ENCODE data around the gene RABGAP1L. TPM values are rescaled to one million over a fixed set of nuclear protein-coding genes. Genes with fewer than 3 reads are reported as not detected.

Gene RABGAP1L
- total RNA-seq, 2 donors from 2014 or later: 51.4 to 124 TPM

DNA sequence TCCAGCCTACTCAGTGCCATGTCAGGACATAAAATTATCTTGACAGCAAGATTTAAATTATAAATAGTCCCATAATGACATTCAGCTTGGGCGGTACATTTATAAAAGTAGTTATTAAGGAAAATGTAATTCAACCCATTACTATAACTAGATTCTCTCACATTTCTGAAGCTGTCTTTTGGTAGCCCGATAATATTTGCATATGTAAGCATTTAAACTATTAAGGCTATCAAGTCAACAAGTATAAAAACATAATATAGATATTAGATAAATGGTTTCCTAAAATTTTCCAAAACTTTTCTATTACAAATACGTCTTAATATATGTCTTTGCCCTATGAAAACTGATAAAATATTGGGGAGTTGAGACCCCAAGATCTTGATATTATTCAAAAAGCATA lies 266.8 kb downstream of the RABGAP1L start:
- no peaks in the 10 kb centered on the region for H3K27me3 ChIP-seq
- 89 to 94% methylated on average over 3 of the region's 3 CpGs for WGBS, 2 donors
- DNase-seq (no peak), ATAC-seq (no peak)
- intact Hi-C loops (cut with DNase I): no loop called here
- H3K36me3 ChIP-seq (replicated peaks in 1 of 2; ENCODE audit: insufficient read depth in 1 of 2, low read depth in 2 of 2): no peaks in the 10 kb centered on the region
- no peak overlapping the region for H3K4me3 ChIP-seq
- no peaks in the 10 kb centered on the region for H3K4me1 ChIP-seq
- no peak overlapping the region for H3K27ac ChIP-seq
- no peaks in the 10 kb centered on the region for H3K9me3 ChIP-seq
- TF ChIP-seq POLR2A (IDR thresholded peaks at IDR 0.05): no peak
- TF ChIP-seq, protein P1, sequence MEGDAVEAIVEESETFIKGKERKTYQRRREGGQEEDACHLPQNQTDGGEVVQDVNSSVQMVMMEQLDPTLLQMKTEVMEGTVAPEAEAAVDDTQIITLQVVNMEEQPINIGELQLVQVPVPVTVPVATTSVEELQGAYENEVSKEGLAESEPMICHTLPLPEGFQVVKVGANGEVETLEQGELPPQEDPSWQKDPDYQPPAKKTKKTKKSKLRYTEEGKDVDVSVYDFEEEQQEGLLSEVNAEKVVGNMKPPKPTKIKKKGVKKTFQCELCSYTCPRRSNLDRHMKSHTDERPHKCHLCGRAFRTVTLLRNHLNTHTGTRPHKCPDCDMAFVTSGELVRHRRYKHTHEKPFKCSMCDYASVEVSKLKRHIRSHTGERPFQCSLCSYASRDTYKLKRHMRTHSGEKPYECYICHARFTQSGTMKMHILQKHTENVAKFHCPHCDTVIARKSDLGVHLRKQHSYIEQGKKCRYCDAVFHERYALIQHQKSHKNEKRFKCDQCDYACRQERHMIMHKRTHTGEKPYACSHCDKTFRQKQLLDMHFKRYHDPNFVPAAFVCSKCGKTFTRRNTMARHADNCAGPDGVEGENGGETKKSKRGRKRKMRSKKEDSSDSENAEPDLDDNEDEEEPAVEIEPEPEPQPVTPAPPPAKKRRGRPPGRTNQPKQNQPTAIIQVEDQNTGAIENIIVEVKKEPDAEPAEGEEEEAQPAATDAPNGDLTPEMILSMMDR (IDR thresholded peaks at IDR 0.05): no peak

DNA sequence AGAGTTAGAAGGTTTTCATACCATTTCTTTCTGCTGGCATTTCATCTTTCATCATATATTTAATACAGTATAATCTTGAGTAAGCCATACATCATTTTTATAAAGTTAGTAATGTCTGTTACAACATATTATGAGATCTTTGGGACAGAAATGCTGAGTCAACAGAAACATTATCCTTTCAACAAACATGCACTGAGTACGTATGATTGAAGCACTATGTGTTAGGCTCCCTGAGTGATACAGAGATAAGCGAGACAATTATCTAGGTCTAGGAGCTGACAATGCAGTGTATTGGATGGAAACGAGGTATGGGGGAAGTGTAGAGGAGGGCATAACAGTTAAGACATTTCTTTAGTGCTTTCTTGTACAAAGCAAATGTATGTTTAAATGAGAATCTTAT lies 268.7 kb downstream of the RABGAP1L start:
- H3K27me3 ChIP-seq: no peaks in the 10 kb centered on the region
- intact Hi-C loops (cut with DNase I): no loop called here
- no peak for TF ChIP-seq POLR2A (IDR thresholded peaks at IDR 0.05)
- TF ChIP-seq, protein P1 (IDR thresholded peaks at IDR 0.05): no peak
- ATAC-seq (no peak), DNase-seq (no peak)
- no peak overlapping the region for H3K4me3 ChIP-seq
- 45 to 58% methylated on average over 3 of the region's 3 CpGs for WGBS, 2 donors
- no peaks in the 10 kb centered on the region for H3K4me1 ChIP-seq
- H3K36me3 ChIP-seq (replicated peaks in 1 of 2; ENCODE audit: insufficient read depth in 1 of 2, low read depth in 2 of 2): no peaks in the 10 kb centered on the region
- no peaks in the 10 kb centered on the region for H3K9me3 ChIP-seq
- no peak overlapping the region for H3K27ac ChIP-seq

DNA sequence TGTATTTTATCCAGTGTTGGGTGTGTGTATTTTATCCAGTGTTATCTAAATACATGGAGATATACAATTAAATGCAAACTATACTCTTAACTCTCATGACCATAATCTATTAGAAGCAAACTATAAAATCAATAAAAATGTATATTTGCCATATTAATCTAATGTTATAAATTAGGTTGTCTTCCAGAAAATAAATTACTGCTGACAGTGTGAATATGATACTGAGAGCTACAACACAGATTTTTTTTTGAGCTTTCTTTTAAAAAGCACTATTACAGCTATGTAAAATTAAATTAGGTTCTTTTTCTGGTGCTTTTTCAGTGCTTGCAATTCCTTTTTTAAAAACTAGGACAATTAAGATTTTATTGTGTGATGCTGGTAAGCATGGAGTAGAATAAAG lies 269.4 kb downstream of the RABGAP1L start:
- DNase-seq: no peak
- Histone ChIP-seq H3K36me3 (replicated peaks in 1 of 2; ENCODE audit: insufficient read depth in 1 of 2, low read depth in 2 of 2) (no peaks in the 10 kb centered on the region), H3K4me3 (no peak overlapping the region), H3K27me3 (no peaks in the 10 kb centered on the region), H3K27ac (no peak overlapping the region), H3K4me1 (no peaks in the 10 kb centered on the region), H3K9me3 (no peaks in the 10 kb centered on the region)
- ATAC-seq: no peak
- intact Hi-C loops (cut with DNase I): no loop called here
- TF ChIP-seq, protein P1 (IDR thresholded peaks at IDR 0.05): no peak
- no peak for TF ChIP-seq POLR2A (IDR thresholded peaks at IDR 0.05)

DNA sequence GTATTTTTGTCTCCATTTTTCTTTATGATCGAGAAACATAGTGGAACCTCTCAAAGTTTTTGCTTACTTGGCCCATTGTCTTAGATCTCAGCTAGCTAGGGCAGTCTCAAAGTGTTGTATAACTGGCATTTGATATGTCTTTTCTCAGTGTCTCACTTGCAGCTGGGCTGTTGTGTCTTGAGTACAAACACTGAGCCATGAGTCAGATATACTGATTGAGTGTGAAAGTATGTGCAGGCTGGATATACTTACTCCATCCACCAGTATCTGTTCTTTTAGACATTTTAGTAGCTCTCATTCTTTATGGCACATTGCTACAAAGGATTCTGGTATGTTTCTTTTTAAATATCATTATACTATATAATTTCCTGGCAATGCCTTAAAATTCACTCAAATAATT lies 274.1 kb downstream of the RABGAP1L start:
- no peaks in the 10 kb centered on the region for H3K9me3 ChIP-seq
- WGBS, 2 donors: 86 to 100% methylated on average over 1 of the region's 1 CpG
- no peaks in the 10 kb centered on the region for H3K27me3 ChIP-seq
- no peaks in the 10 kb centered on the region for H3K4me1 ChIP-seq
- no peak overlapping the region for H3K4me3 ChIP-seq
- H3K36me3 ChIP-seq (replicated peaks in 1 of 2; ENCODE audit: insufficient read depth in 1 of 2, low read depth in 2 of 2): no peaks in the 10 kb centered on the region
- no peak overlapping the region for H3K27ac ChIP-seq
- ATAC-seq (no peak), DNase-seq (no peak)
- intact Hi-C loops (cut with DNase I): no loop called here
- TF ChIP-seq, protein P1 (IDR thresholded peaks at IDR 0.05): no peak
- TF ChIP-seq POLR2A (IDR thresholded peaks at IDR 0.05): no peak

DNA sequence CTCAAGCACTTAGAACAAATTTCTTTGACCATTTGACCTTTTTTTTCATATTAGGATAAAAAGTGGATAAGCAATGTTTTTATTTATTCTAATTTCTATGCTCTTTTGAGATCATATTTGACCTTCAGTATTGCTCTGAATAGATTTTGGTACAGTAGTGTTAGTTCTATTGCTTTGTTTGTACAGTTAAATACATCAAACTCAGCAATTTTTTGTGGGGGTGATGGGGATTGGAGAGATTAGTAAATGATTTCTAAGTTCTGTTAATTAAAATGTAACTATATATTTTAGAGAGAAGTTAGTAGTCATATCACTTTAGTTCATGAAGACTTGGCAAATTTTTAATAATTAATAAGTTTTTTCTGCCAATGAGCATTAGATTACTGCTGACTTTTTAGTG lies 286.0 kb downstream of the RABGAP1L start:
- ATAC-seq (no peak), DNase-seq (no peak)
- Histone ChIP-seq H3K27me3 (no peaks in the 10 kb centered on the region), H3K4me3 (no peak overlapping the region), H3K36me3 (replicated peaks in 1 of 2; ENCODE audit: insufficient read depth in 1 of 2, low read depth in 2 of 2) (no peaks in the 10 kb centered on the region), H3K27ac (no peak overlapping the region), H3K4me1 (no peaks in the 10 kb centered on the region), H3K9me3 (no peaks in the 10 kb centered on the region)
- TF ChIP-seq, protein P1 (IDR thresholded peaks at IDR 0.05): no peak
- no peak for TF ChIP-seq POLR2A (IDR thresholded peaks at IDR 0.05)
- intact Hi-C loops (cut with DNase I): no loop called here

Data from body of pancreas (tissue), 4 donors.